NCI-H510A (cell line): ENCODE results near the gene ITGAE.
"Not testable (repeated sequence)": the region's sequence is repeated elsewhere in the genome, so short reads cannot be mapped to it uniquely, and the experiment has no call there.

Experiments
- DNase-seq: peaks from one replicate; lab custom pipeline; 2025; lab: John Stamatoyannopoulos, UW

The ITGAE gene

DNA sequence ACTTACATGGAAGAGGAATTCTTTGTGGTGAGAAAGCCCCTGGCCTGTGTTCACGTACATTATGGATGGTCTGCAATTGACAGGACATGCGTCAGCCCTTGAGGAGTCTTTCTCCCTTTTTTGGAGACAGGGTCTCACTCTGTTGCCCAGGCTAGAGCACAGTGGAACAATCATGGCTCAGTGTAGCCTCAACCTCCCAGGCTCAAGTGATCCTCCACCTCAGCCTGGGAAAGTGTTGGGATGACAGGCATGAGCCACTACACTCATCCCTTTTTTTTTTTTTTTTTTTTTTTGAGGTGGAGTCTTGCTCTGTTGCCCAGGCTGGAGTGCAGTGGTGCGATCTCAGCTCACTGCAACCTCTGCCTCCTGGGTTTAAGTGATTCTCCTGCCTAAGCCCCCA, 72.9 kb downstream of the ITGAE start:
- DNase-seq = not testable (repeated sequence)

DNA sequence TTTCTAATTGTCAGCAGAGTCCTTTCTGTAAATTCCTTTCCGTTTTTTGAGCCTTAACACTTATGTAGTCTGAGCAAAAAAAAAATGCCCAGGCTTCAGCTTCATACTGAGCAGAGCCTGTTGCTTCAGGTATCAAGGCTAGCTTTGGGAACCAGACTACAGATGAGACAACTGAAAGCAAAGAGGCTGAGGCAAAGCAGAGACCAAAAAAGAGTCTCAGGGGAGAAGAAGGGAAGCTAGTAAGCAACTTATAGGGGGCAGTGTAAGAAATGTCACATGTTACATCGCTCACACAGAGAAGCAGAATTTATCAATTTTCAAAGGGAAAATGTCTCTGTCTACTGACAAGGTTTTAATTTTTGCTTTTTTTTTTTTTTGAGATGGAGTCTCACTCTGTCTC, 73.9 kb downstream of the ITGAE start:
- no peak for DNase-seq

DNA sequence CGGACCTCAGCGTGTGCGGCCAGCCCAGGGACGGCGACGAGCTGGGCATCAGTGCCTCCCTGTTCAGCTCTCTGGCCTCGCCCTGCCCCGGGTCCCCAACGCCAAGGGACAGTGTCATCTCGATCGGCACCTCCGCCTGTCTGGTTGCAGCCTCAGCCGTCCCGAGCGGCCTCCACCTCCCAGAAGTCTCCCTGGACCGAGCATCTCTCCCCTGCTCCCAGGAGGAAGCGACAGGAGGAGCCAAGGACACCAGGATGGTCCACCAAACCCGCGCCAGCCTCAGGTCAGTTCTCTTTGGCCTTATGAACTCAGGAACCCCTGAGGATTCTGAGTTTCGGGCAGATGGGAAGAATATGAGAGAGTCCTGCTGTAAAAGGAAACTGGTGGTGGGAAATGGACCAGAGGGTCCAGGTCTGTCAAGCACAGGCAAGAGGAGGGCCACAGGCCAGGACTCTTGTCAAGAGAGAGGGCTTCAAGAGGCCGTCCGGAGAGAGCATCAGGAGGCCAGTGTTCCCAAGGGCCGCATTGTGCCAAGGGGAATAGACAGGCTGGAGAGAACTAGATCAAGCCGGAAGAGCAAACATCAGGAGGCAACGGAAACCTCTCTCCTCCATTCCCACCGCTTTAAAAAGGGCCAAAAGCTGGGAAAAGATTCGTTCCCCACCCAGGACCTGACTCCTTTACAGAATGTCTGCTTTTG, 76.5 kb downstream of the ITGAE start:
- DNase-seq = no peak

DNA sequence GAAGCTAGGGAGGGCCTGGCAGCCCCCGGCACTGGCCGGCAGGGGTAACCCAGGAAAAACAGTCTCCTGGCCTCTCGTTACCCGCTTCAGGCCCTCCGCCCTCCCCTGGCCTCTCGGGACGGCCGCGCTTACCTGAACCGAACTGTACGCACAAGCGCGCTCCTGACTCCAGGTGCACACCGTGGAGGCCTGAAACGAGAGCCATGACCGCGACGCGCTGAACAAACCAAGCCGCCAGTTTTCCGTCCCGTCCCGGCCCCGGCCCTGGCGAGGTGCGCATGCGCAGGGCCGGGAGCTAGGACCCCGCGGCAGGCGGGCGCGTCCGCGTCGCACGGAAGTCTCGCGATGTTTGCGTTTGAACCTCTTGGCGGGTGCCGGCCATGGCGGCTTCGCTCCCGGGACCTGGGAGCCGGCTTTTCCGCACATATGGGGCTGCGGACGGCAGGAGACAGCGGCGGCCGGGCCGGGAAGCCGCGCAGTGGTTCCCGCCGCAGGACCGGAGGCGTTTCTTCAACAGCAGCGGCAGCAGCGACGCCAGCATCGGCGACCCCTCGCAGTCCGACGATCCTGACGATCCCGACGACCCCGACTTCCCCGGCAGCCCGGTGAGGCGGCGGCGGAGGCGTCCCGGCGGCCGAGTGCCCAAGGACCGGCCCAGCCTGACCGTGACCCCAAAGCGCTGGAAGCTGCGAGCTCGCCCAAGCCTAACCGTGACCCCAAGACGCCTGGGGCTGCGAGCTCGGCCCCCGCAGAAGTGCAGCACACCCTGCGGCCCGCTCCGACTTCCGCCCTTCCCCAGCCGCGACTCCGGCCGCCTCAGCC, 77.2 kb downstream of the ITGAE start, which contains the start of gene HASPIN:
TSS of gene HASPIN (plus strand) at position 348 of the 822 bp plus-strand sequence. CDS start at position 381, 33 bp downstream.
- peak; percentile 59 for DNase-seq

DNA sequence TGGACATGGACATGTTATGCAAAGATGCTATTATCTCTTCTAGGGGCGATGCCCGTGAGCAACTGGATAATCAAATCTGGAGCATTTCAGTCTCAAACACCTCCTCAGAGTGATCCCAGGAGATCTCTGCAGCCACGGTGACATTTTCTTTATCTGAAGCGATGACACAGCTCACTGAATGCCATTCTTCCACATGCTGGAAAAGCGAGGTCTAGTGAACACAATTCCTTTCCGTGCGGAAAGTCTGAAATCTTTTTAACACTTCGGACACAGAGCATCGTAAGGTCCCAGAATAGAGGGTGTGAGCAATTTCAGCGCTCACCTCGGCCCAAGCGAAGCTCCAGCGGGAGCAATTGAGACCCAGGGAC, 77.8 kb downstream of the ITGAE start:
- no peak for DNase-seq

DNA sequence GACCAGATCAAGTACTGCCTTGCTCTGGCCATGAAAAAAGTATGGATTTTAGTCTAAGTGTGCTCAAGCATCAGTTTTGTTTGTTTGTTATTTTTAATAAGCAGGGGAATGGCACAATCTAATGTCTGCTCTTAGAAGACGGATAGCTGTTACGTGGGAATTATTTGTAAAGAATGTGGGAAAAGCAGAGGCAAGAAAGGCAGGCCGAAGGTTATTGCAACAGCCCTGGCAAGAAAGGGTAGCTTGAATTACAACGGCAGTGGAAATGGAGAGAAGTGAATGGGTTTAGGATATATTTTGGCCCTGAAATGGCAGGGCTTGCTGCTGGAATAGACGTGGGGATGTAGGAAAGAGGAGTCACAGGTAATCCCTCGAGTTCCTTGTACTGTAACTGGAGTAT, 78.3 kb downstream of the ITGAE start:
- no peak for DNase-seq

DNA sequence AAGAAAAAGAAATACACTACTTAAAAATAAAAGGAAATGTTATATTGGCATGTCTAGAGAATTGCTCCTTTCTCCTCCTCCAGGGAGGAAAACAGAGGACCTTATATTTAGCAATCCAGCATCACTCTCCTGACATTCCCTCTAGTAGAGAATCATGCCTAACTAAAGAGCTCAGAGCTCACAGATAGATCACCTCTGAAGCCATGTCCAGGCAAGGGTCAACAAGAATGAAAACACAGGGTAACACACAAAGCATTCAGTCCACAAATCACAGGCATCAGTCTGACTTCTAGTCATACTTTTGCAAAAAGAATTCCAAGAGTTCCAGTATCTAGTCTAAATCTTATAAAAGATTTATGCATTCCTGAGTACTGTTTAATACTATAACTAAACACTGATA, 81.7 kb downstream of the ITGAE start:
- no peak for DNase-seq

DNA sequence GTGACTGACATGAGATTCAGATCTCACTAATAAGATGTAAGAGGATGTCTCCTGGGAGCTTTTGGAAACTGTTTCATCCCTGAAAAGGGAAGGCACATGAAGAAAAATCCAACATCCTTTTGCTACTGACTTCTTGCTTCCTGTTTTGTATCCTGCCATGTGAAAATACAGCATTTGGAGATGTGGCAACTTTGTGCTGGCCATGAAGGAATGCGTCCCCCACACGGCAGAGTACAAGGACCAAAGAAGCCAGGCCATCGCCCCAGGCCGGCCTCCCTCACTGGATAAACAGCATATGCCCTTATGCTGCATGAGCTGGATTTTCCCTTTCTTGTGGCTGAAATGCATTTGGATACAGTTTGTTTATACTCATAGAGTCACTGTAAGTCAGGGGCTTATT, 82.8 kb downstream of the ITGAE start:
- DNase-seq = no peak

DNA sequence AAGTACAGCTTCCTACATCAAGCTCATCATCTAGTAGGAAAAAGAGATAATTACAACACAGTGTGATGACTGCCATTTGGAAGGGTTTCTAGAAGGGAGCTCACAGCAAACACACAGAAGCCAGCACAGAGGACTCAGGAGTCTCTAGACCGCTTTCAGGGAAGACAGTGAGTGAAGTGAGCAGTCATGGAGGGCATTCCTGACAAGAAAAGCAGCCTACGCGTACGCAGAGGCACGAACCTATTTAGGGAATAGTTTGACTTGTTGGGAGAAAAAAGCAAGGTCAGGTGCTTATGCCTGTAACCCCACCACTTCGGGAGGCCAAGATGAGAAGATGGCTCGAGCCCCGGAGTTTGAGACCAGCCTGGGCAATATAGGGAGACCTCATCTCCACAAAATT, 85.7 kb downstream of the ITGAE start:
- no peak for DNase-seq

DNA sequence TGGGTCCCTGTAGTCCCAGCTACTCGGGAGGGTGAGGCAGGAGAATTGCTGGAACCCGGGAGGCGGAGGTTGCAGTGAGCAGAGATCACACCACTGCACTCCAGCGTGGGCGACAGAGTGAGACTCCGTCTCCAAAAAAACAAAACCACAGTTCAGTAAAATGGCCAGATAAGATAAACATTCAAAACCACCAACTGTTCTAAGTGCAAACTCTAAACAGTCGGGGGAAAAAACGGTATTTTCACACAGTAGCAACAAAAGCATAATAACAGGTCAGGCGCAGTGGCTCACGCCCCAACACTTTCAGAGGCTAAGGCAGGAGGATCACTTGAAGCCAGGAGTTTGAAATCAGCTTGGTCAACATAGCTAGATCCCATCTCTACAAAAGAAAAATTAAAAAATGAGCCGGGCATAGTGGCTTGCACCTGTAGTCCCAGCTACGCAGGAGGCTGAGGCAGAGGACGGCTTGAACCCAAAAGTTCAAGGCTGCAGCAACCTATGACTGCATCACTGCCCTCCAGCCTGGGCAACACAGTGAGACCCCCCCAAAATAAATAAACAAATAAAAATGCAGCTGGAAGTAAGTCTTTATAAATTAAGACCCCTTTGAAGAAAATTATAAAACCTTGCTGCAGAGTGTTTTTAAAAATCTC, 88.1 kb downstream of the ITGAE start:
- no peak for DNase-seq

DNA sequence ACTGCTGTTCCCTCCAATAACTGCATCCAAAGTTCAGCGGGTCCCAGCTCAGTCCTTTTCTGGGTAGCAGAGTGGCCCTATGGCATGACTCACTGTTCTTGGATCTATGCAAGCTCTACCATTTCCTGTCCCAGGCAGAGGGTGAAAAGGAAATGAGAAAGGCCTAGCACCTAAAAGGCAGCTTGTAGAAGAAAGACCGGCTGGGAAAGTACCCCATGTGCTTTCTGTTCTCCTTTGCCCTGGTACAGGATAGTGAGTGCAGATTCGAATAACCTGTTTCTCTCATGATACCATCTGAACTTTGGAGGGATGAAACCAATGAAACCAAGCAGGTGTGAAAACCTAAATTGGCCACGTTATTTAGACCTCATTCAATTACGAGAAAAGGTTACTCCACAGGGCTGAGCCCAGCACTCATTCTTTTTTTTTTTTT, 90.0 kb downstream of the ITGAE start:
- no peak for DNase-seq

DNA sequence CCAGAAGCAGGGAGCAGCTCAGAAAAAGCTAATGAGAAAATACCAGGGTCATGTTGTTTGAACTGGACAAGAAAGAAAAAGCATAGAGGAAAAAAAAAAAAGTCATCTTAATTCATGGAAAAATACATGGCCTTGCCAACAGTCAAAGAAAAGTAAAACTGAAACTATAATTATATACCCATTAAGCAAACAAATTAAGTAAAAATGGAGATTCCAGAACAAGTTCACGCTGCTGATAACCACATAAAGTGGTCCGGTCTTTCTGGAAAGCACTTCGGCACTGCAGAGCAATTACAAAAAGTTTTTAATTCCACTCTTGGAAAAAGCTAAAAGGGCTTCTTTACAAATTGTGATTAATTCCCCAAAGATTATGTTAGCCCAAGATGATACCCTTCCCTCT, 92.6 kb downstream of the ITGAE start:
- no peak for DNase-seq

DNA sequence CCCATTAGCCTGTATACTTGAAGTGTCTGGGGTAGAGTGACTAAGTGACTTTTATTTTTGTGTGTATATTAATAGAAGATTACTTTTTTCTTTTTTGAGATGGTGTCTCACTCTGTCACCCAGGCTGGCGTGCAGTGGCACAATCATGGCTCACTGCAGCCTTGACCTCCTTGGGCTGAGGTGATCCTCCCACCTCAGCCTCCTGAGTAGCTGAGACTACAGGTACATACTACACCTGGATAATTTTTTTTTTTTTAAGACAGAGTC, 95.3 kb downstream of the ITGAE start:
- DNase-seq = not testable (repeated sequence)

DNA sequence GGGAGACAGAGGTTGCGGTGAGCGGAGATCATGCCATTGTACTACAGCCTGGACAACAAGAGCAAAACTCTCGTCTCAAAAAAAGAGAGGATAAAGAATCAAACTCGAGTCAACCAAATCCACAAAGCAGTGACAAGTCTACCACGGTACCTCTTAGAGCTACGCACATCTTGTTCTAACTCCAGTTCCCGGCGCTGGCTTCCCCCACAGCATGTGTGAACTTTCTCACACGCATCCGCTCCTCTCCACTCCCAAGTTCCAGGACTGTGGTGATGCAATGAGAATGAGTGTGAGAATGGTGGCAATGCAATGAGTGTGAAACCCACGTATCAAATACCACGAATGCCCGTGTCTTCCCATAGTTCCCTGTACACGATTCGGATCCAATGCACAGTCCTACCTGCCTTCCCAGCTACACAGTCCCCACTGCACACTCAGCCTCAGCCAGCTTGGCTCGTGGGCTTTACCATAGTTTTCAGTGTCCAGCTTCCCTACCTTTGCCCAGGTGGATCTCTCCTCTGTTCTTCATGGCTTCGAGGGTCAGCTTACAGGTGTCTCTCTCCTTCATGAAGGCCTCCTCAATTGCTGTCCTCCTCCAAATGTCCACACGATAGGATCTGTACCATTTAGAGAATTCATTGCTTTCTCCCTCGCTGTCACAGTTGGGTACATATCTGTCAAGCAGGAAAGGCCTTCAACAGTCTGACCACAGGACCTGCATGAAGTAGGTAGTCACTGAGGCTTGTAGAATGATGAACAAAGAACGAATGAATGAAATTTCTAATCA, 95.9 kb downstream of the ITGAE start:
- DNase-seq = no peak

DNA sequence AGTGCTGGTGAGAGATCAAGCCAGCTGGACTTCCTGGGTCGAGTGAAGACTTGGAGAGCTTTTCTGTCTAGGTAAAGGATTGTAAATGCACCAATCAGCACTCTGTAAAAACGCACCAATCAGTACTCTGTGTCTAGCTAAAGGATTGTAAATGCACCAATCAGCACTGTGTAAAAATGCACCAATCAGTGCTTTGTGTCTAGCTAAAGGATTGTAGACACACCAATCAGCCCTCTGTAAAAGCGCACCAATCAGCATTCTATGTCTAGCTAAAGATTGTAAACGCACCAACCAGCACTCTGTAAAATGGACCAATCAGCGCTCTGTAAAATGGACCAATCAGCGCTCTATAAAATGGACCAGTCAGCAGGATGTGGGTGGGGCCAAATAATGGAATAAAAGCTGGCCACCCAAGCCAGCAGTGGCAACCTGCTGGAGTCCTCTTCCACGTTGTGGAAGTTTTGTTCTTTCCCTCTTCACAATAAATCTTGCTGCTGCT, 98.9 kb downstream of the ITGAE start:
- DNase-seq = not testable (repeated sequence)

DNA sequence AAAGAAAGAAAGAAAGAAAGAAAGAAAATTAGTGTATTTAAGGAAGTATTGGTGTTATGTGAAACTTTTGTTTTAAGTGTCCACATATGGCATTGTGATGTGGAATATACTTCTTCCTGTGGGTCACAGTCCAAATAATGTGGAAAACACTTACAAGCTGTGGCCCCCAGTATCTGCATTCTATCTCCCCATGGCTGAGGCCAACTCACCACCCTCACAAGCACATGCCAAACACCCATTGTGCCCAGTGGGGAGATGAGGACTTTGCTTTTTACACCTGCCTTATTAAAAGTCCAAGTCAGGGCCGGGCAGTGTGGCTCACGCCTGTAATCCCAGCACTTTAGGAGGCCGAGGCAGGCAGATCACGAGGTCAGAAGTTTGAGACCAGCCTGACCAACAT, 101.0 kb downstream of the ITGAE start:
- DNase-seq = no peak

DNA sequence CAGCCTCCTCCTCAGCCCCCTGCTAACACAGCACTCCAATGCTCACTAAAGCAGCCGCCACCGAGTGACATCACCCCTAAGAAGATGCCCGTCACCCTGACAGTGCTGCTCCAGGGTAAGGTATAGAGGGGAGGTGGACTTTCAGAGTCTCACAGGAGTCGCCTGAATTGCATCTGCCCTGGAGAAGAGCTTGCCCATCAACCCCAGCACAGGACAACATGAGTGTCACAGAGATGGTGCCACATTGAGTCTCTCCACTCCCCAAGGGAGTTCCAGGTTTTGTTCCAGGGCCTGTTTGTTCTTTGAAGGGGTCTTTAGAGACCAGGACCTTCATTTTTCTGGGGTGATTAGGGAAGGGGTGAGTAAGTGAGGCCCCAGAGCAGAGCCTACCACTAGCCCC, 102.8 kb downstream of the ITGAE start:
- DNase-seq = no peak

DNA sequence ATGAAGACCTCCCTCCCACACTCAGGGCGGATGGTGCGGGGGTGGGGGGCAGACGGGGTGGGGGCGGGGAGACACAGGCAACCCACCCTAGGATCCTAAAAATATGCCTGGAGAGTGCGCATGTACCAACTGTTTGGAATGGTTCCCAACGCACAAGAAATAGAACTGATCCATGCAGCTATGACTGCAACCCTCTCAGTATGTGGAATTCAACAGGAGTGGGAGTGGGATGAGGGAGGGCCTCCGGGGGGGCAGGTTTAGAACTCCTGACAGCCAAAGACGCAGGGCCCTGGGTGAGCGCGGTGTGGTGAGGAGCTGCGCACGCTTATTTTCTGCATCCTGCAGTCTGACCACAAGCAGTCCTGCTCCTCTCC, 103.9 kb downstream of the ITGAE start:
- no peak for DNase-seq

DNA sequence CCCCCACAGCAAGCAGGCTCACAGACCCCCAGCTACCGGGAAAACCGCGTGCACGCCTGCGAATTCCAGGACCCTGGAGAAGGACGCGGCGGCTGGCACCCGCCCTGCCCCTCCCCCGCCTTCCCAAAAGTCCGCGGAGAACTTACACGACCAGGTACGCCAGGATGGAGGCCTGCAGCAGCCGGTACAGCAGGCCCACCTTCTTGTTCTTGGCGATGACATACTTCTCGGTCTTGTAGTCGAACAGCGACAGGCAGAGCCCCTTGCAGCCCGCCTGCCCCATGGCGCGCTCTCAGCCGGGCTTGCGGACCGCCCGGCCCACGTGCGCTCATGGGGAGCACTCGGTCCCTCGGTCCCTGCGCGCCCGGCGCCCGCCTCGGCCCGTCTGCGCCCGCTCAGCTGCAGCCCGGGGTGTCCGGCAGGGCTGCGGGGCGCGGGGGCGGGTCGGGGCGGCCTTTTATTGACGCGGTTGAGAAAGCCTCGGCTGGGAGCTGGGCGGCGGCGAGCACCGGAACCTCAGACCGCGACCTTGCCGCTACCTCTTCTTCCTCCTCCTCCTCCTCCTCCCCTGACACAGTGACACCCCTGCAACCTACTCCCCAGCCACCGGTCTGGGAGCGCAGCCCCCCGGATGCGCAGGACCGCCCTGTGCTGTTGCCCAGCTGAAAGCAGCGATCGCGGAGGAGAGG, 105.1 kb downstream of the ITGAE start, which contains the start of gene P2RX5:
TSS of gene P2RX5 (minus strand) at position 433 of the 689 bp plus-strand sequence. CDS start at position 283, 150 bp downstream.
- no peak for DNase-seq

DNA sequence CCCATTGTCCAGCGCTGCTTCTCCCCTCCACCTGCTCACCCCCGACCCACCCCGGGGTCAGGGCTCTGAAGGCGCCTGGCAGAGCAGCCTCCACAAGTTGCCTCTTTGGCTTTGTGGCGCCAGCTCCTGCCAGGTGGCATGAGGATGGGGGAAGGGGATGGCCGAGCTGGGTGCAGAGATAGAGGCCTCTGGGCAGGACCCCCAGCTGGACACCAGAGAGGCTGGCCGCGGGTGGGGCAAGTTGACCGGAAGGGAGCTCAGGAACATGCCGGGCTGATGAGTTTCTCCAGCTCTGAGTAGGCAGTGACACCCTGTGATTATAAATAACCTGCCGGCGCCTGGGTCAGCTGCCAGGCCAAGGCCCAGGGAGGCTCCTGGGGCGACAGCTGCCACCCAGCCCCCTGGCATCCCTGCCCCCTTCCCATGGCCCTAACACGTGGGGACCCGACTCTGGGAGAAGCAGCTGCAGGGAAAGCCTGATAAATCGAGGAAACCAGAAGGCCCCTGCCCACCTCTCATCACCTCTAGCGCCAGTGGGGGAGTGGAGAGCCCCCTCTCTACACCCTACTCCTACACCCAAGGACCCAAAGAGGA, 105.8 kb downstream of the ITGAE start:
- no peak for DNase-seq

DNA sequence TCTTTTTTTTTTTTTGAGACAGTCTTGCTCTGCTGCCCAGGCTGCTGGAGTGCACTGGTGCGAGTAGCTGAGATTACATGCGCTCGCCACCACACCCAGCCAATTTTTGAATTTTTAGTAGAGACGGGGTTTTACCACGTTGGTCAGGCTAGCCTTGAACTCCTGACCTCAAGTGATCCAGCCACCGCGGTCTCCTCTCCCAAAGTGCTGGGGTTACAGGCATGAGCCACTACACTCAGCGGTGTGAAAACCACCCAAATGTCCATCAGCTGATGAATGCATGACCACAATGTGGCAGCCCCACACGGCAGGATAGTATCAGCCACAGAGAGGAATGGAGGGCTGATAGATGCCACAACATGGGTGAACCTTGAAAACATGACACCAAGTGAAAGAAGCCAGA, 107.2 kb downstream of the ITGAE start:
- DNase-seq = no peak
